CD4-positive, alpha-beta T cell (primary cell): Measurements from ENCODE around the gene SKIC2. TPM values are rescaled to one million over a fixed set of nuclear protein-coding genes. Genes with fewer than 3 reads are reported as not detected.

Experiments used
- ATAC-seq: fragments of 200-7000 bp; cut with Tn5 transposase; one replicate; pipeline ENCODE4 v1.10.0; 2022; ENCODE audit warnings: mild to moderate bottlenecking; ENCODE audit not compliant: poor library complexity
- CTCF ChIA-PET: fragments of 350-600 bp; sonication (Branson Sonifier 250); formaldehyde crosslinking; loops from one replicate; lab custom pipeline; 2021; ENCODE audit warnings: antibody characterized with exemption, inconsistent platforms; lab: Charles Lee
- POLR2A ChIA-PET: fragments of 350-600 bp; sonication (Branson Sonifier 250); formaldehyde crosslinking; loops from one replicate; lab custom pipeline; 2021; ENCODE audit warnings: antibody characterized with exemption, inconsistent platforms; lab: Charles Lee
- DNase-seq, 14 experiments: peaks; one replicate each; pipeline ENCODE4 v3.0.0-alpha.2; 2013 to 2020; ENCODE audit warnings: mixed read lengths in 2 of 14
- H3K27ac ChIP-seq, 2 donors: one replicate each; pipeline versions ENCODE4 v1.5.1 to v1.7.0; 2013; ENCODE audit warnings: low read length in 2 of 2, low read depth in 1 of 2, mild to moderate bottlenecking in 1 of 2
- H3K27me3 ChIP-seq, 2 experiments: 1 replicate in 1 of 2; 2 replicates in 1 of 2; pipeline versions ENCODE4 v1.6.1 to v1.7.0; 2013; ENCODE audit warnings: low read length in 2 of 2, control low read depth in 1 of 2, mild to moderate bottlenecking in 1 of 2, moderate library complexity in 1 of 2; ENCODE audit not compliant: insufficient read depth in 2 of 2, control insufficient read depth in 1 of 2
- H3K36me3 ChIP-seq: one replicate; pipeline ENCODE4 v1.6.1; 2013; ENCODE audit warnings: low read length, control low read depth; ENCODE audit not compliant: insufficient read depth
- H3K4me1 ChIP-seq: one replicate; pipeline ENCODE4 v1.6.1; 2013; ENCODE audit warnings: low read length, control low read depth; ENCODE audit not compliant: insufficient read depth
- H3K4me3 ChIP-seq: one replicate; pipeline ENCODE4 v1.5.1; 2013; ENCODE audit warnings: mild to moderate bottlenecking, low read length, moderate library complexity
- H3K9me3 ChIP-seq, 2 experiments: 1 replicate in 1 of 2; 2 replicates in 1 of 2; pipeline versions ENCODE4 v1.6.1 to v1.7.0; 2013; ENCODE audit warnings: low read length in 2 of 2, mild to moderate bottlenecking in 2 of 2, control low read depth in 1 of 2, moderate library complexity in 1 of 2; ENCODE audit not compliant: control insufficient read depth in 1 of 2, insufficient read depth in 1 of 2
- H3K27ac Mint-ChIP-seq: one replicate; pipeline ENCODE4 v1.8.0; 2020; ENCODE audit warnings: mixed read lengths
- H3K27me3 Mint-ChIP-seq: one replicate; pipeline ENCODE4 v1.8.0; 2021; ENCODE audit warnings: mixed read lengths
- H3K36me3 Mint-ChIP-seq: one replicate; pipeline ENCODE4 v1.8.0; 2021; ENCODE audit warnings: low read depth, mixed read lengths
- H3K4me1 Mint-ChIP-seq: one replicate; pipeline ENCODE4 v1.8.0; 2021; ENCODE audit warnings: low read depth, mixed read lengths
- H3K4me3 Mint-ChIP-seq: one replicate; pipeline ENCODE4 v1.8.0; 2020; ENCODE audit warnings: mild to moderate bottlenecking, mixed read lengths
- H3K9me3 Mint-ChIP-seq: one replicate; pipeline ENCODE4 v1.8.0; 2020; ENCODE audit warnings: mixed read lengths
- CTCF ChIP-seq: fragments of 200-600 bp; IDR thresholded peaks from one replicate; pipeline ENCODE4 v1.8.0; 2022; ENCODE audit warnings: antibody characterized with exemption, mild to moderate bottlenecking
- intact Hi-C, 2 experiments: fragments of 100-400 bp; cut with DNase I in 1 of 2; cut with micrococcal nuclease in 1 of 2; formaldehyde crosslinking; loops; one replicate each; pipeline versions ENCODE4 v1.15.1 to v1.9.0; 2023 to 2025; cut with DNase I, micrococcal nuclease
- total RNA-seq, 174 experiments: library from RNA in 2 of 174; stranded (reverse) in 2 of 174; gene quantifications; one replicate each; pipeline ENCODE4 v1.2.3 and lab custom pipeline; 2021 to 2026

The SKIC2 gene
- total RNA-seq, 2 experiments from 2014 or later, result 133 to 141 TPM

GRCh38 chr6:31963921-31964320 lies 4.9 kb downstream of the SKIC2 start:
- Histone ChIP-seq H3K27me3 (no peaks in the 10 kb centered on the region), H3K9me3 (no peaks in the 10 kb centered on the region), H3K4me1 (peaks cover 19% of the 10 kb centered on the region), H3K36me3 (peaks cover 87% of the 10 kb centered on the region), H3K4me3 (no peak overlapping the region), H3K27ac (no peak overlapping the region)
- TF ChIP-seq CTCF, result no peak
- peaks cover 91% of the 10 kb centered on the region for H3K36me3 Mint-ChIP-seq
- no peak overlapping the region for H3K27ac Mint-ChIP-seq
- no peak overlapping the region for H3K4me3 Mint-ChIP-seq
- intact Hi-C loops, result no loop called here
- ATAC-seq (no peak), DNase-seq (no peak)
- ChIA-PET CTCF (no interaction called here), POLR2A (no interaction called here)
- peaks cover 18% of the 10 kb centered on the region for H3K4me1 Mint-ChIP-seq
- no peaks in the 10 kb centered on the region for H3K27me3 Mint-ChIP-seq
- H3K9me3 Mint-ChIP-seq, result no peaks in the 10 kb centered on the region

DNA sequence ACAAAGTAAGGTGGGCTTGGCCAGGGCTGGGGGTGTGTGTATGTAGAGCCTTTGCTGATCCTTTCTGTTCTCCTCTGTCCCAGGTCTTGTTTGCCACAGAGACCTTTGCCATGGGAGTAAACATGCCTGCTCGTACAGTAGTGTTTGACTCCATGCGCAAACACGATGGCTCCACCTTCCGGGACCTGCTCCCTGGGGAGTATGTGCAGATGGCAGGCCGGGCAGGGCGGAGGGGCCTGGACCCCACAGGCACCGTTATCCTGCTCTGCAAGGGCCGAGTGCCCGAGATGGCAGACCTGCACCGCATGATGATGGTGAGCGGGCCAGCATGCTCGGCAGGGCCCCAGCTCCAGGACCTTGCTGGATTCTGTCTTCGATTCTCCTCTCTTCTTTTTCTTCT lies 6.7 kb downstream of the SKIC2 start:
- Mint-ChIP-seq H3K4me3 (no peak overlapping the region), H3K27me3 (no peaks in the 10 kb centered on the region), H3K27ac (no peak overlapping the region), H3K4me1 (peaks cover 12% of the 10 kb centered on the region), H3K36me3 (peaks cover 97% of the 10 kb centered on the region), H3K9me3 (no peaks in the 10 kb centered on the region)
- no peaks in the 10 kb centered on the region for H3K27me3 ChIP-seq
- H3K27ac ChIP-seq, result no peak overlapping the region
- H3K36me3 ChIP-seq, result peaks cover 97% of the 10 kb centered on the region
- peaks cover 10% of the 10 kb centered on the region for H3K4me1 ChIP-seq
- ChIA-PET POLR2A (no interaction called here), CTCF (no interaction called here)
- intact Hi-C loops, result no loop called here
- DNase-seq (no peak), ATAC-seq (no peak)
- no peak overlapping the region for H3K4me3 ChIP-seq
- no peak for TF ChIP-seq CTCF
- no peaks in the 10 kb centered on the region for H3K9me3 ChIP-seq

GRCh38 chr6:31966506-31966905 lies 7.5 kb downstream of the SKIC2 start:
- Mint-ChIP-seq H3K27me3 (no peaks in the 10 kb centered on the region), H3K4me3 (no peak overlapping the region), H3K9me3 (no peaks in the 10 kb centered on the region), H3K36me3 (peaks cover 92% of the 10 kb centered on the region), H3K27ac (peak overlapping the region; percentile 58), H3K4me1 (peaks cover 10% of the 10 kb centered on the region)
- no peak overlapping the region for H3K4me3 ChIP-seq
- H3K4me1 ChIP-seq, result peaks cover 18% of the 10 kb centered on the region
- H3K27ac ChIP-seq, result no peak overlapping the region
- ATAC-seq, result no peak
- no peaks in the 10 kb centered on the region for H3K9me3 ChIP-seq
- no peak for DNase-seq
- ChIA-PET CTCF (no interaction called here), POLR2A (no interaction called here)
- intact Hi-C loops, result no loop called here
- peaks cover 89% of the 10 kb centered on the region for H3K36me3 ChIP-seq
- no peak for TF ChIP-seq CTCF
- no peaks in the 10 kb centered on the region for H3K27me3 ChIP-seq
